Endothelial cell of umbilical vein (primary cell): ENCODE measurements around the gene PRKACG. TPM values are rescaled to one million over a fixed set of nuclear protein-coding genes. Genes with fewer than 3 reads are reported as not detected.

Experiments
- BruUV-seq: library from RNA; stranded (reverse); fragments of 400-500 nt; replicated peaks from 2 replicates; lab custom pipeline; 2021; lab: Mats Ljungman, UMichigan
- CTCF ChIA-PET: fragments of 300-600, 350-600 bp; sonication (Branson Sonifier 250); formaldehyde crosslinking; loops from one replicate; lab custom pipeline; 2021; ENCODE audit warnings: antibody characterized with exemption, inconsistent platforms; lab: Charles Lee
- POLR2A ChIA-PET: fragments of 300-600, 350-600 bp; sonication (Branson Sonifier 250); formaldehyde crosslinking; loops from one replicate; lab custom pipeline; 2021; ENCODE audit warnings: antibody characterized with exemption, inconsistent platforms; lab: Charles Lee
- DNase-seq: peaks from one replicate; pipeline ENCODE4 v3.0.0-alpha.2; 2011; ENCODE audit warnings: low read depth, low spot score
- FAIRE-seq: peaks from 2 replicates; lab custom pipeline; 2011; peaks lifted over from hg19 to GRCh38; lab: Jason Lieb, UNC
- H2AFZ ChIP-seq: 2 replicates; pipeline ENCODE4 v1.6.0; 2012; ENCODE audit warnings: low read depth, low read length, control low read depth, inconsistent platforms
- H3K27ac ChIP-seq: 2 replicates; pipeline ENCODE4 v1.5.1; 2011; ENCODE audit warnings: low read depth, mild to moderate bottlenecking, control low read depth, low read length, moderate library complexity; ENCODE audit not compliant: insufficient read depth
- H3K27me3 ChIP-seq, 2 experiments: 2 replicates each; pipeline versions ENCODE4 v1.6.0 to v1.6.1; 2011; ENCODE audit warnings: low read length in 2 of 2, mixed read lengths in 1 of 2; ENCODE audit not compliant: control insufficient read depth in 2 of 2, insufficient read depth in 2 of 2
- H3K36me3 ChIP-seq, 2 experiments: 2 replicates in 1 of 2; 3 replicates in 1 of 2; pipeline ENCODE4 v1.5.1; 2011; ENCODE audit warnings: low read length in 2 of 2, mild to moderate bottlenecking in 1 of 2, moderate library complexity in 1 of 2; ENCODE audit not compliant: control insufficient read depth in 2 of 2, insufficient read depth in 2 of 2; ENCODE audit errors: extremely low read depth in 1 of 2
- H3K4me1 ChIP-seq: 3 replicates; pipeline ENCODE4 v1.5.1; 2011; ENCODE audit warnings: mild to moderate bottlenecking, low read length; ENCODE audit not compliant: control insufficient read depth, insufficient read depth; ENCODE audit errors: extremely low read depth
- H3K4me2 ChIP-seq: 2 replicates; pipeline ENCODE4 v1.6.1; 2011; ENCODE audit warnings: low read length, control low read depth, mixed read lengths; ENCODE audit not compliant: insufficient read depth
- H3K4me3 ChIP-seq, 3 experiments: fragments of 200-600 bp in 1 of 3; sonication (generic), shearing (Covaris generic) in 1 of 3; replicated peaks in 1 of 3; 2 replicates each; pipeline ENCODE4 v1.5.1; 2011 to 2016; ENCODE audit warnings: control low read depth in 3 of 3, low read length in 3 of 3, mild to moderate bottlenecking in 2 of 3, inconsistent platforms in 1 of 3, low read depth in 1 of 3, moderate library complexity in 1 of 3; ENCODE audit not compliant: insufficient read depth in 1 of 3
- H3K79me2 ChIP-seq: 2 replicates; pipeline ENCODE4 v1.6.0; 2012; ENCODE audit warnings: low read length, inconsistent platforms; ENCODE audit not compliant: control insufficient read depth, insufficient read depth
- H3K9ac ChIP-seq: replicated peaks from 2 replicates; pipeline ENCODE3; 2011; ENCODE audit warnings: low read length, control low read depth; ENCODE audit not compliant: insufficient read depth; ENCODE audit errors: extremely low read depth
- H3K9me1 ChIP-seq: replicated peaks from 3 replicates; pipeline ENCODE4 v1.6.0; 2011; ENCODE audit warnings: mild to moderate bottlenecking, low read length; ENCODE audit not compliant: control insufficient read depth, insufficient read depth; ENCODE audit errors: extremely low read depth
- H3K9me3 ChIP-seq: replicated peaks from 2 replicates; pipeline ENCODE4 v1.5.1; 2012; ENCODE audit warnings: low read length, inconsistent platforms; ENCODE audit not compliant: control insufficient read depth, insufficient read depth
- H4K20me1 ChIP-seq: replicated peaks from 2 replicates; pipeline ENCODE3; 2011; ENCODE audit warnings: mild to moderate bottlenecking, low read length; ENCODE audit not compliant: control insufficient read depth, insufficient read depth; ENCODE audit errors: extremely low read depth
- CTCF ChIP-seq, 2 donors: IDR thresholded peaks; 1 replicate in 1 of 2; 2 replicates in 1 of 2; pipeline ENCODE4 v1.5.1; 2011; ENCODE audit warnings: low read length in 2 of 2, mild to moderate bottlenecking in 2 of 2, moderate library complexity in 2 of 2, control low read depth in 1 of 2, inconsistent platforms in 1 of 2, low read depth in 1 of 2; ENCODE audit not compliant: insufficient read depth in 1 of 2; ENCODE audit errors: extremely low read depth in 1 of 2
- EZH2 ChIP-seq: IDR thresholded peaks from 2 replicates; pipeline ENCODE4 v1.6.1; 2012; ENCODE audit warnings: borderline replicate concordance, low read depth, mild to moderate bottlenecking, moderate library complexity, low read length, inconsistent platforms; ENCODE audit not compliant: severe bottlenecking
- FOS ChIP-seq: IDR thresholded peaks from 2 replicates; pipeline ENCODE4 v1.6.1; 2011; ENCODE audit warnings: mild to moderate bottlenecking, low read length, moderate library complexity, borderline replicate concordance; ENCODE audit not compliant: insufficient read depth
- GATA2 ChIP-seq: IDR thresholded peaks from 2 replicates; pipeline ENCODE4 v1.7.0; 2011; ENCODE audit warnings: low read depth, mild to moderate bottlenecking, moderate library complexity, mixed read lengths, low read length; ENCODE audit not compliant: insufficient read length, insufficient read depth
- JUN ChIP-seq: IDR thresholded peaks from 2 replicates; pipeline ENCODE4 v1.6.1; 2011; ENCODE audit warnings: borderline replicate concordance, low read depth; ENCODE audit not compliant: insufficient read length, insufficient read depth
- MAX ChIP-seq: IDR thresholded peaks from 2 replicates; pipeline ENCODE4 v1.6.1; 2011; ENCODE audit not compliant: insufficient read depth, insufficient read length
- MYC ChIP-seq: IDR thresholded peaks from one replicate; pipeline ENCODE4 v1.6.1; 2011; ENCODE audit warnings: mild to moderate bottlenecking, low read depth, low read length
- POLR2A ChIP-seq: IDR thresholded peaks from 2 replicates; pipeline ENCODE4 v1.6.1; 2012; ENCODE audit warnings: low read depth, mild to moderate bottlenecking, control low read depth, low read length
- POLR2AphosphoS5 ChIP-seq: IDR thresholded peaks from 2 replicates; pipeline ENCODE4 v1.6.1; 2012; ENCODE audit warnings: low read depth, mild to moderate bottlenecking, control low read depth, low read length, moderate library complexity; ENCODE audit not compliant: insufficient read depth
- dilution Hi-C: fragments of 300-500 bp; cut with MboI; formaldehyde crosslinking; loops from one replicate; pipeline ENCODE4 v1.15.0; 2019; ENCODE audit warnings: low sequenced_read_pairs; ENCODE audit not compliant: extremely low pct_ligation_motif_present
- intact Hi-C: fragments of 100-400 bp; cut with micrococcal nuclease; formaldehyde crosslinking; loops from one replicate; pipeline ENCODE4 v1.10.0; 2022
- polyA plus RNA-seq, 4 experiments: library from polyadenylated mRNA; depleted of rRNA in 3 of 4; stranded (reverse) in 3 of 4; unstranded in 1 of 4; fragments of >200 nt; gene quantifications; 2 replicates each; pipeline versions ENCODE4 v1.2.1 to v1.2.3, GENCODE V29; 2011 to 2012; ENCODE audit warnings: missing spikeins in 1 of 4
- total RNA-seq: library from RNA; stranded (reverse); gene quantifications from 2 replicates; pipeline ENCODE4 v1.2.3, GENCODE V29; 2021

The PRKACG gene
- total and polyA plus RNA-seq, 2 donors (not counting 3 experiments of a cell fraction or from before 2014, with no cell fraction given): not detected

- H3K9me3 ChIP-seq: no peaks in the 10 kb centered on the region
- peaks cover 2 to 12% of the 10 kb centered on the region in 2 experiments for H3K27me3 ChIP-seq
- H3K4me3 ChIP-seq: no peak overlapping the region
- no TSS peak for BruUV-seq
- ChIA-PET POLR2A (no interaction called here), CTCF (no interaction called here)
- intact Hi-C loops (no loop called here), dilution Hi-C loops (no loop called here)
- no peaks in the 10 kb centered on the region for H4K20me1 ChIP-seq
- H3K9me1 ChIP-seq: no peaks in the 10 kb centered on the region
- no peaks in the 10 kb centered on the region for H3K4me1 ChIP-seq
- H3K36me3 ChIP-seq: no peaks in the 10 kb centered on the region
- no peak overlapping the region for H3K9ac ChIP-seq
- no peak overlapping the region for H3K27ac ChIP-seq
- H3K79me2 ChIP-seq: no peaks in the 10 kb centered on the region
- no peak overlapping the region for H3K4me2 ChIP-seq
- TF ChIP-seq MAX: no peak
- TF ChIP-seq POLR2AphosphoS5: no peak
- no peak for TF ChIP-seq FOS
- no peak for TF ChIP-seq JUN
- TF ChIP-seq MYC: no peak
- no peak for TF ChIP-seq CTCF (IDR thresholded peaks at IDR 0.05; ENCODE audit: extremely low read depth in 1 of 2, insufficient read depth in 1 of 2, low read depth in 1 of 2, low read length in 2 of 2)
- TF ChIP-seq EZH2: no peak
- no peak for TF ChIP-seq GATA2
- TF ChIP-seq POLR2A: no peak
- H2AFZ ChIP-seq: no peak overlapping the region
- no peak for FAIRE-seq
- DNase-seq: no peak
Observed at GRCh38 chr9:69013382-69013727, 558 bp downstream of the PRKACG start.
